Retinal pigment epithelial cell (primary cell): ENCODE data around the gene WDR37.

ENCODE experiments used
- DNase-seq: peaks from one replicate; pipeline ENCODE4 v3.0.0-alpha.2; 2010; ENCODE audit warnings: low read depth
- H3K4me3 ChIP-seq: 2 replicates; pipeline ENCODE4 v1.5.1; 2011; ENCODE audit warnings: mild to moderate bottlenecking, low read length, control low read depth, moderate library complexity
- CTCF ChIP-seq: conservative IDR thresholded peaks from 2 replicates; pipeline ENCODE4 v1.5.1; 2011; ENCODE audit warnings: low read depth, low read length, control low read depth, inconsistent platforms

WDR37 gene

GRCh38 chr10:1048349-1048731 is 7.8 kb upstream of the WDR37 start:
- H3K4me3 ChIP-seq, result peak overlapping the region; percentile 61
- TF ChIP-seq CTCF, result no peak
- DNase-seq, result no peak

GRCh38 chr10:1048732-1049424 is 7.3 kb upstream of the WDR37 start, which contains the start of gene IDI1:
TSS of gene IDI1 (minus strand) at chr10:1049119. CDS start at chr10:1049003, 116 bp downstream.
- peak; percentile 96 for DNase-seq
- no peak for TF ChIP-seq CTCF
- H3K4me3 ChIP-seq, result peak within 1 kb of the TSS; percentile 82

- DNase-seq, result no peak
- H3K4me3 ChIP-seq, result peak overlapping the region; percentile 82
- TF ChIP-seq CTCF, result no peak
Observed at GRCh38 chr10:1049425-1049958, 6.7 kb upstream of the WDR37 start.

GRCh38 chr10:1050145-1050544 is 6.0 kb upstream of the WDR37 start:
- DNase-seq, result no peak
- H3K4me3 ChIP-seq, result peak overlapping the region; percentile 82
- no peak for TF ChIP-seq CTCF

GRCh38 chr10:1050554-1050953 is 5.6 kb upstream of the WDR37 start:
- H3K4me3 ChIP-seq, result peak overlapping the region; percentile 82
- no peak for DNase-seq
- TF ChIP-seq CTCF, result no peak

- H3K4me3 ChIP-seq, result peak overlapping the region; percentile 87
Observed at GRCh38 chr10:1054684-1055083, 1.5 kb upstream of the WDR37 start.

More at GRCh38 chr10:1054684-1055083, 1.5 kb upstream of the WDR37 start:
- DNase-seq, result no peak
- TF ChIP-seq CTCF, result no peak
